Measurements from ENCODE around the gene PRR12. TPM values are rescaled to one million over a fixed set of nuclear protein-coding genes. Genes with fewer than 3 reads are reported as not detected.

The PRR12 gene
- 1.0 and 2.1 TPM in 2 replicates for total RNA-seq
- 0.40 and 0.69 TPM in 2 replicates for polyA plus RNA-seq
- polyA plus RNA-seq (2012) = 8.4 and 10.5 TPM in 2 replicates
- polyA minus RNA-seq (ENCODE audit: low replicate concordance) = 4.0 and 4.7 TPM in 2 replicates

- Histone ChIP-seq H2AFZ (ENCODE audit: low read length) (peak within 1 kb of the TSS; percentile 63), H3K27ac (ENCODE audit: insufficient read depth, low read length) (peak within 1 kb of the TSS; percentile 70), H3K4me3 (replicated peaks in 1 of 4; ENCODE audit: control extremely low read depth in 1 of 4, insufficient read depth in 1 of 4, low read depth in 3 of 4, low read length in 4 of 4) (peak within 1 kb of the TSS; percentile 72 to 90 (median 86)), H3K9ac (ENCODE audit: insufficient read depth, low read length) (peak within 1 kb of the TSS; percentile 60), H3K4me2 (ENCODE audit: extremely low read depth, insufficient read depth, low read length) (peak within 1 kb of the TSS; percentile 100), H3K9me3 (ENCODE audit: control insufficient read depth, insufficient read depth, low read depth, low read length) (no peaks in the 10 kb centered on the region), H3K4me1 (ENCODE audit: control insufficient read depth, extremely low read depth, insufficient read depth, low read length) (peaks cover 6% of the 10 kb centered on the region), H3K27me3 (ENCODE audit: control insufficient read depth, insufficient read depth, low read length) (no peaks in the 10 kb centered on the region), H3K36me3 (ENCODE audit: control insufficient read depth, insufficient read depth, low read length) (peaks cover 11% of the 10 kb centered on the region), H3K79me2 (ENCODE audit: control insufficient read depth, insufficient read depth, low read length) (peaks cover 25% of the 10 kb centered on the region), H4K20me1 (ENCODE audit: control insufficient read depth, extremely low read depth, insufficient read depth, low read length) (no peaks in the 10 kb centered on the region)
- DNase-seq (ENCODE audit: low read depth in 2 of 2) = peak; percentile 63 to 72
- TF ChIP-seq EZH2 (IDR thresholded peaks at IDR 0.05; ENCODE audit: low read length, missing control alignments) = no peak
- no peak for TF ChIP-seq CTCF (conservative IDR thresholded peaks at IDR 0.05 in 1 of 2, IDR thresholded peaks at IDR 0.05 in 1 of 2; ENCODE audit: low read depth in 1 of 2, low read length in 2 of 2)
Measured at GRCh38 chr19:49590971-49591730, at the start of gene PRR12. Gene PRR12 (plus strand): TSS chr19:49591182. CDS start chr19:49591655, 473 bp downstream.

- H3K9ac ChIP-seq (ENCODE audit: insufficient read depth, low read length) = no peak overlapping the region
- H2AFZ ChIP-seq (ENCODE audit: low read length) = no peak overlapping the region
- no peaks in the 10 kb centered on the region for H3K9me3 ChIP-seq (ENCODE audit: control insufficient read depth, insufficient read depth, low read depth, low read length)
- TF ChIP-seq EZH2 (IDR thresholded peaks at IDR 0.05; ENCODE audit: low read length, missing control alignments) (no peak), CTCF (conservative IDR thresholded peaks at IDR 0.05 in 1 of 2, IDR thresholded peaks at IDR 0.05 in 1 of 2; ENCODE audit: low read depth in 1 of 2, low read length in 2 of 2) (no peak)
- H3K4me2 ChIP-seq (ENCODE audit: extremely low read depth, insufficient read depth, low read length) = no peak overlapping the region
- H3K27me3 ChIP-seq (ENCODE audit: control insufficient read depth, insufficient read depth, low read length) = no peaks in the 10 kb centered on the region
- DNase-seq (ENCODE audit: low read depth in 2 of 2) = no peak
- H3K4me1 ChIP-seq (ENCODE audit: control insufficient read depth, extremely low read depth, insufficient read depth, low read length) = peaks cover 3% of the 10 kb centered on the region
- no peaks in the 10 kb centered on the region for H4K20me1 ChIP-seq (ENCODE audit: control insufficient read depth, extremely low read depth, insufficient read depth, low read length)
- no peak overlapping the region for H3K4me3 ChIP-seq (replicated peaks in 1 of 4; ENCODE audit: control extremely low read depth in 1 of 4, insufficient read depth in 1 of 4, low read depth in 3 of 4, low read length in 4 of 4)
- no peak overlapping the region for H3K27ac ChIP-seq (ENCODE audit: insufficient read depth, low read length)
- H3K79me2 ChIP-seq (ENCODE audit: control insufficient read depth, insufficient read depth, low read length) = no peaks in the 10 kb centered on the region
- H3K36me3 ChIP-seq (ENCODE audit: control insufficient read depth, insufficient read depth, low read length) = peaks cover 10% of the 10 kb centered on the region
Measured at GRCh38 chr19:49541914-49542313, 49.1 kb upstream of the PRR12 start.

GRCh38 chr19:49542446-49542845, 48.5 kb upstream of the PRR12 start:
- DNase-seq (ENCODE audit: low read depth in 2 of 2) = no peak
- H3K27me3 ChIP-seq (ENCODE audit: control insufficient read depth, insufficient read depth, low read length) = no peaks in the 10 kb centered on the region
- peaks cover 7% of the 10 kb centered on the region for H3K36me3 ChIP-seq (ENCODE audit: control insufficient read depth, insufficient read depth, low read length)
- H4K20me1 ChIP-seq (ENCODE audit: control insufficient read depth, extremely low read depth, insufficient read depth, low read length) = no peaks in the 10 kb centered on the region
- H3K9ac ChIP-seq (ENCODE audit: insufficient read depth, low read length) = no peak overlapping the region
- no peaks in the 10 kb centered on the region for H3K79me2 ChIP-seq (ENCODE audit: control insufficient read depth, insufficient read depth, low read length)
- H3K4me3 ChIP-seq (replicated peaks in 1 of 4; ENCODE audit: control extremely low read depth in 1 of 4, insufficient read depth in 1 of 4, low read depth in 3 of 4, low read length in 4 of 4) = no peak overlapping the region
- TF ChIP-seq CTCF (conservative IDR thresholded peaks at IDR 0.05 in 1 of 2, IDR thresholded peaks at IDR 0.05 in 1 of 2; ENCODE audit: low read depth in 1 of 2, low read length in 2 of 2) (no peak), EZH2 (IDR thresholded peaks at IDR 0.05; ENCODE audit: low read length, missing control alignments) (no peak)
- H3K4me2 ChIP-seq (ENCODE audit: extremely low read depth, insufficient read depth, low read length) = no peak overlapping the region
- H3K9me3 ChIP-seq (ENCODE audit: control insufficient read depth, insufficient read depth, low read depth, low read length) = no peaks in the 10 kb centered on the region
- no peak overlapping the region for H2AFZ ChIP-seq (ENCODE audit: low read length)
- H3K4me1 ChIP-seq (ENCODE audit: control insufficient read depth, extremely low read depth, insufficient read depth, low read length) = peaks cover 3% of the 10 kb centered on the region
- H3K27ac ChIP-seq (ENCODE audit: insufficient read depth, low read length) = no peak overlapping the region
